Sigmoid colon (tissue), 7 donors: ENCODE results near the gene TMEM196. TPM values are rescaled to one million over a fixed set of nuclear protein-coding genes. Genes with fewer than 3 reads are reported as not detected.

ENCODE experiments used
- DNase-seq: peaks from one replicate; pipeline ENCODE4 v3.0.0-alpha.2; 2019
- H3K27ac ChIP-seq, 4 donors: fragments of 200-600 bp; sonication (generic); one replicate each; pipeline ENCODE4 v1.5.1; 2016 to 2019; ENCODE audit warnings: mild to moderate bottlenecking in 1 of 4
- H3K27me3 ChIP-seq, 3 donors: fragments of 200-600 bp; sonication (generic); one replicate each; pipeline ENCODE4 v1.5.1; 2019; ENCODE audit warnings: mild to moderate bottlenecking in 1 of 3
- H3K36me3 ChIP-seq, 4 donors: fragments of 200-600 bp; sonication (generic); one replicate each; pipeline ENCODE4 v1.5.1; 2016 to 2019
- H3K4me1 ChIP-seq, 4 donors: fragments of 200-600 bp; sonication (generic); one replicate each; pipeline ENCODE4 v1.5.1; 2017 to 2019
- H3K4me3 ChIP-seq, 4 donors: fragments of 200-600 bp; sonication (generic); one replicate each; pipeline ENCODE4 v1.5.1; 2017 to 2019; ENCODE audit warnings: mild to moderate bottlenecking in 2 of 4, moderate library complexity in 1 of 4
- H3K9me3 ChIP-seq, 4 donors: fragments of 200-600 bp in 3 of 4; sonication (generic) in 3 of 4; one replicate each; pipeline versions ENCODE4 v1.5.1 to v1.6.1; 2013 to 2019
- EP300 ChIP-seq, 4 donors: sonication (generic); formaldehyde crosslinking; IDR thresholded peaks; one replicate each; pipeline ENCODE4 v1.6.1; 2017; ENCODE audit warnings: antibody characterized with exemption in 4 of 4
- POLR2A ChIP-seq, 2 donors: fragments of 450-650 bp; IDR thresholded peaks; one replicate each; pipeline ENCODE4 v1.6.1; 2016; ENCODE audit warnings: antibody characterized with exemption in 2 of 2, mild to moderate bottlenecking in 2 of 2, moderate library complexity in 2 of 2
- POLR2AphosphoS5 ChIP-seq, 4 donors: sonication (generic); formaldehyde crosslinking; IDR thresholded peaks; one replicate each; pipeline ENCODE4 v1.6.1; 2017; ENCODE audit warnings: antibody characterized with exemption in 4 of 4
- WGBS, 2 donors: extraction: QIAGEN DNeasy Blood & Tissue Kit; methylation state at CpG; one replicate each; pipeline ENCODE4 v1.1.7; 2013; 5-methylcytosine and 5-hydroxymethylcytosine counted together
- intact Hi-C: fragments of 100-400 bp; cut with DNase I; formaldehyde crosslinking; loops from one replicate; pipeline ENCODE4 v1.15.1; 2023
- polyA plus RNA-seq, 3 donors: library from polyadenylated mRNA; stranded (reverse); fragments of 200-250 nt; gene quantifications; one replicate each; pipeline ENCODE4 v1.2.3, GENCODE V29; 2013
- total RNA-seq, 4 donors: library from RNA; depleted of rRNA; stranded (reverse); fragments of >200 nt; gene quantifications; one replicate each; pipeline ENCODE4 v1.1.0, GENCODE V29; 2016
- TF ChIP-seq, protein P1 (sequence below), 4 experiments: fragments of 450-650 bp in 3 of 4; fragments of 200-600 bp in 1 of 4; IDR thresholded peaks; one replicate each; pipeline ENCODE4 v1.5.1; 2016 to 2019; ENCODE audit warnings: antibody characterized with exemption in 4 of 4, mild to moderate bottlenecking in 3 of 4, moderate library complexity in 2 of 4
- donor health status: healthy with polysubstance abuse.
- donor health status: Bipolar disorder and iron deficiency.
- donor health status: healthy.

TMEM196 gene
- total and polyA plus RNA-seq, 7 donors: 0.13 to 1.4 (median 0.15) TPM; not detected in 3

DNA sequence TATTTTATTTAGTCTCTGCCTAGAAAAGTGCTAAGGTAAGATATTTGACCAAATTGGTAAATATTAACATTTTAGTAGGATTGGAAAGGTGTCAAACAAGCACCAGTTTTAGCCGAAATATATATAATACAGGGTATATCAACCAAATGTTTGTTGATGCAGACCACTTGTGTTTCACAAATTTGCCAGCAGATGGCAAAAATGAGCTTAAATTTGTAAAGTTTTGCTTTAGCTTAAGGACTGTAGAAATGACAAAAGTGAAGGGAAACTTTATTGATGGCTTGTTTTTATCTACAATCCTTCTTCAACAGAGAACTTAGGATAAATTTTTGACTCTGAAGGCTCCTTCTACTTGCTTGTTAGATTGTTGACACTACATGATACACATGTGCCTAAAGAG, 59.7 kb downstream of the TMEM196 start:
- no peaks in the 10 kb centered on the region for H3K36me3 ChIP-seq
- WGBS, 2 donors: 38 to 61% methylated on average over 1 of the region's 1 CpG
- DNase-seq: no peak
- intact Hi-C loops: no loop called here
- no peaks in the 10 kb centered on the region for H3K27me3 ChIP-seq
- no peaks in the 10 kb centered on the region for H3K9me3 ChIP-seq
- no peak overlapping the region for H3K27ac ChIP-seq
- H3K4me3 ChIP-seq: no peak overlapping the region
- peaks cover 0 to 10% (median 7%) of the 10 kb centered on the region in 4 donors for H3K4me1 ChIP-seq
- TF ChIP-seq, protein P1, sequence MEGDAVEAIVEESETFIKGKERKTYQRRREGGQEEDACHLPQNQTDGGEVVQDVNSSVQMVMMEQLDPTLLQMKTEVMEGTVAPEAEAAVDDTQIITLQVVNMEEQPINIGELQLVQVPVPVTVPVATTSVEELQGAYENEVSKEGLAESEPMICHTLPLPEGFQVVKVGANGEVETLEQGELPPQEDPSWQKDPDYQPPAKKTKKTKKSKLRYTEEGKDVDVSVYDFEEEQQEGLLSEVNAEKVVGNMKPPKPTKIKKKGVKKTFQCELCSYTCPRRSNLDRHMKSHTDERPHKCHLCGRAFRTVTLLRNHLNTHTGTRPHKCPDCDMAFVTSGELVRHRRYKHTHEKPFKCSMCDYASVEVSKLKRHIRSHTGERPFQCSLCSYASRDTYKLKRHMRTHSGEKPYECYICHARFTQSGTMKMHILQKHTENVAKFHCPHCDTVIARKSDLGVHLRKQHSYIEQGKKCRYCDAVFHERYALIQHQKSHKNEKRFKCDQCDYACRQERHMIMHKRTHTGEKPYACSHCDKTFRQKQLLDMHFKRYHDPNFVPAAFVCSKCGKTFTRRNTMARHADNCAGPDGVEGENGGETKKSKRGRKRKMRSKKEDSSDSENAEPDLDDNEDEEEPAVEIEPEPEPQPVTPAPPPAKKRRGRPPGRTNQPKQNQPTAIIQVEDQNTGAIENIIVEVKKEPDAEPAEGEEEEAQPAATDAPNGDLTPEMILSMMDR (IDR thresholded peaks at IDR 0.05): peak in 2 of 4 experiments; percentile 6 to 43
- no peak for TF ChIP-seq EP300 (IDR thresholded peaks at IDR 0.05)
- no peak for TF ChIP-seq POLR2AphosphoS5 (IDR thresholded peaks at IDR 0.05)
- no peak for TF ChIP-seq POLR2A (IDR thresholded peaks at IDR 0.05)

DNA sequence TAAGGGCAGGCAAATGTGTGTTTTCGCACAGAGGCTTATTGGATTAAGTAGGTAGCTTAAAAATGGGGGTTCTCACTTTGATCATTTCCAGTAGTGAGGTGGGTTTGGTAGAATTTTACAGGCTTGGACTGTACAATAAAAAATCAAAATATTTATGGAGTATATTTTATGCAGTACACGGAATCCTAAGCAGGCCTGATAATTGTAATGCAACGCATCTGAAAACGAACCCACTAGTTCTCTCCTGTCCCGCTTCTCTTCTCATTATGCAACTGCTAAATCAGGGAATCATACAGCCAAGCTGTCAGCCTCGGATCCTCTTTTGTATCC, 64.2 kb downstream of the TMEM196 start:
- H3K36me3 ChIP-seq: peaks cover 0 to 3% (median 0%) of the 10 kb centered on the region in 4 donors
- no peaks in the 10 kb centered on the region for H3K27me3 ChIP-seq
- intact Hi-C loops: loop anchor here (2.0 kb wide), 1 partner anchor 890 kb away; no protein-coding TSS in a partner anchor
- H3K4me1 ChIP-seq: peaks cover 0 to 31% (median 20%) of the 10 kb centered on the region in 4 donors
- TF ChIP-seq POLR2AphosphoS5 (IDR thresholded peaks at IDR 0.05) (no peak), POLR2A (IDR thresholded peaks at IDR 0.05) (no peak), EP300 (IDR thresholded peaks at IDR 0.05) (no peak)
- TF ChIP-seq, protein P1 (IDR thresholded peaks at IDR 0.05): no peak
- peak overlapping the region; percentile 70 to 81 (median 76) for H3K27ac ChIP-seq
- WGBS, 2 donors: 49 to 66% methylated on average over 6 of the region's 6 CpGs
- no peak for DNase-seq
- H3K4me3 ChIP-seq: peak overlapping the region; percentile 63 to 90 (median 85)
- no peaks in the 10 kb centered on the region for H3K9me3 ChIP-seq

DNA sequence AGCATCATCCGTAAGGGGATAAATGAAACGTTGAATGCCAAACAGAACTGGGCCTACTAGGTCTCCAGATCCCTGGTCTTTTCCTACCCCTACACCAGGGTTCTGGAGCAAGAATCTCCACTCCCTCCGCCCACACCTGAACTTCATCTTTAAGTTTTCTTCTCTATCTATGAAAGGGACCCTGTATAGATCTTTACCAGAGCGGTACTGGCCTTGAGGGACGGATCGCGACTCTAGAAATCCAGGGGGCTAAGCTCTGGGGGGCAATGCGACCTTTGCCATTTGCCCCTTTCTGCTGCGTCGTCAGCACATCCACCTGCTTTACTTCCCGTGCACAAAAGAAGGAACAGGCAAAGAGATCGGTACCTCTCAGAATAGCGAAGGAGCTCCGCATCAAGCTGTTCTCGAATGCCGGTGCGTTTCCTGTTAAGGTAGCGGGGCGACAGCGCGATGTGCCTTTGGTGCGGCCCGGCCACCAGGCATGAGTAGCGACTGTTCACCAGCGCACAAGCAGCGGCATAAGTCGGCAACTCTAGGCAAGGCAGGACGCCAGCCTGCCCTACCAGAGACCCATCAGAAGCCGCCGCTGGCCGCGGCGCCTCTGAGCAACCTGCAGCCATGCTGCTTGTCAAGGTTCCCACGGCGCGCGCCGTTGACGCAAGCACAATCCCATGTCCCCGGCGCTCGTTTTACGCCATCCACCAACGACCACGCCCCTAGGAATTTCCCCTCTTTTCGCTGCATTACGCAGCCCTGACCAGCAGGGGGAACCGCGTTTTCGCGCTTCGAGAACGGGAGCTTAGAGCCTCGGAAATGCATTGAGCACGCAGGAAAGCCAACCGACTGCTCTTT, 64.8 kb downstream of the TMEM196 start, which contains the start of gene POLR1F:
Gene POLR1F (minus strand): TSS at position 641 of the 852 bp plus-strand sequence. CDS start 21 bp downstream, at position 620.
- Histone ChIP-seq H3K4me1 (peaks cover 0 to 31% (median 20%) of the 10 kb centered on the region in 4 donors), H3K4me3 (peak within 1 kb of the TSS; percentile 63 to 90 (median 85)), H3K27me3 (no peaks in the 10 kb centered on the region), H3K27ac (peak within 1 kb of the TSS; percentile 70 to 81 (median 76)), H3K36me3 (peaks cover 0 to 9% (median 0%) of the 10 kb centered on the region in 4 donors), H3K9me3 (no peaks in the 10 kb centered on the region)
- DNase-seq: peak; percentile 96
- peak in 2 of 4 donors; percentile 43 to 76 for TF ChIP-seq EP300 (IDR thresholded peaks at IDR 0.05)
- peak; percentile 90 to 94 (median 92) for TF ChIP-seq POLR2AphosphoS5 (IDR thresholded peaks at IDR 0.05)
- TF ChIP-seq, protein P1 (IDR thresholded peaks at IDR 0.05): peak; percentile 83 to 85 (median 84)
- TF ChIP-seq POLR2A (IDR thresholded peaks at IDR 0.05): peak; percentile 59 to 86
- 0% methylated on average over 56 of the region's 56 CpGs for WGBS, 2 donors
- intact Hi-C loops: loop anchor here (2.0 kb wide), 1 partner anchor 890 kb away; no protein-coding TSS in a partner anchor

DNA sequence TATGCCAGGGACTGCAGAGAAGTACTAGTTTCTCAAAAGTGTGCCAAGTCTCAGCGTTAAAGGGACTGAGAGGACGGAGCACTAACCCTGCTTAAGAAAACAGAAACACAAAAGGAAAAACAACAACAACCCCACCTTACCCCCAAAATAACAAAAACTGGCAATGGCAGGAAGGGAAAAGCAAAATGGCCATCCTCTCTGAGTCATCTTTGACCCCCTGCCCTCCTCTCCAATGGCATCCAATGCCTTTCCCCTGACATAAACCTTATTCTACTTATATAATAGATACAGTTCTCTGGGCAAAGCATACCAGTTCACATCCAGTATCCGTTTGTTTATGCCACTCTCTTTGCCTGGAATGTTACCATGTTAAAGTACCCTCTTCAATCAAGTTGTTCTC, 66.2 kb downstream of the TMEM196 start:
- Histone ChIP-seq H3K27me3 (no peaks in the 10 kb centered on the region), H3K4me3 (peak overlapping the region in 1 of 4 donors; percentile 87), H3K27ac (no peak overlapping the region), H3K9me3 (no peaks in the 10 kb centered on the region), H3K36me3 (peaks cover 0 to 17% (median 0%) of the 10 kb centered on the region in 4 donors), H3K4me1 (peaks cover 0 to 31% (median 20%) of the 10 kb centered on the region in 4 donors)
- 75% methylated on average over 3 of the region's 3 CpGs for WGBS, 2 donors
- intact Hi-C loops: no loop called here
- TF ChIP-seq EP300 (IDR thresholded peaks at IDR 0.05): no peak
- no peak for TF ChIP-seq POLR2AphosphoS5 (IDR thresholded peaks at IDR 0.05)
- no peak for DNase-seq

DNA sequence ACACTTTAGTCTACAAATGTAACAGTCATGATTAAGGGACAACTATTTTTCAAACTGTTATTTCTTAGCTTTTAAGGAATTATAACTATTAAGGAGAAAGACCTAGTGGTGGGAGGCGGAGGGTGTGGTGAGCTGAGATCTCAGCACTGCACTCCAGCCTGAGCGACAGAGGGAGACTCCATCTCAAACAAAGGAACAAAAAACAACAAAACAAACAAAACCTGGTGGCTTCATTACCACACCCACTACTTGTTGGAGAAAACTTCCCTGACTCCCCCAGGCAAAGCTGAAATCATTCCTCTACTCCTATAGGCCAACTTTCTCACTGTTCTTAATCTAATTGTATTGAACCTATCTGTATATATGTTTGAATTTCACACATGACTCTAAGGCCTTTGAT, 67.8 kb downstream of the TMEM196 start:
- Histone ChIP-seq H3K27me3 (no peaks in the 10 kb centered on the region), H3K4me3 (no peak overlapping the region), H3K9me3 (no peaks in the 10 kb centered on the region), H3K36me3 (peaks cover 0 to 27% (median 0%) of the 10 kb centered on the region in 4 donors), H3K4me1 (peaks cover 0 to 31% (median 20%) of the 10 kb centered on the region in 4 donors), H3K27ac (no peak overlapping the region)
- WGBS, 2 donors: 64 to 88% methylated on average over 2 of the region's 2 CpGs
- TF ChIP-seq, protein P1 (IDR thresholded peaks at IDR 0.05): no peak
- TF ChIP-seq POLR2A (IDR thresholded peaks at IDR 0.05) (no peak), EP300 (IDR thresholded peaks at IDR 0.05) (no peak), POLR2AphosphoS5 (IDR thresholded peaks at IDR 0.05) (no peak)
- intact Hi-C loops: no loop called here
- no peak for DNase-seq
